ENCODE data around the gene MSGN1.

MSGN1 gene, protein sequence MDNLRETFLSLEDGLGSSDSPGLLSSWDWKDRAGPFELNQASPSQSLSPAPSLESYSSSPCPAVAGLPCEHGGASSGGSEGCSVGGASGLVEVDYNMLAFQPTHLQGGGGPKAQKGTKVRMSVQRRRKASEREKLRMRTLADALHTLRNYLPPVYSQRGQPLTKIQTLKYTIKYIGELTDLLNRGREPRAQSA

GRCh38 chr2:17816396-17817245, at the start of gene MSGN1:
TSS of gene MSGN1 (plus strand) at chr2:17816460. CDS start at chr2:17816519, 59 bp downstream.
- DNase-seq (ENCODE audit: low read depth in 2 of 2) = no peak

DNA sequence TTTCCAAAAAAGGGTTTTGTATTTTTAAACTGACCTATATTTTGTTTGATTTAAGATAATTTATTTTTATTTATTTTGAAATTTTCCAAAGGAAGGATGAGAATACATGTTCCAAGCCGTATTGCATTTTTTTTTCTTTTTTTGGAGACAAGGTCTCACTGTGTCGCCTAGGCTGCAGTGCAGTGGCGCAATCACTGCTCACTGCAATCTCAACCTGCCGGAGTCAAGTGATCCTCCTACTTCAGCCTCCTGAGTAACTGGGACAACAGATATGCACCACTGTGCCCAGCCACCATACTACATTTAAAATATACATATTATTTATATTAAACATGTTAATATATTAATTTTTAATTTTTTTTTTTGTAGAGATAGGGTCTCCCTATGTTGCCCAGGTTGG, 47.4 kb upstream of the MSGN1 start:
- no peak for DNase-seq (ENCODE audit: low read depth in 2 of 2)

GRCh38 chr2:17771956-17772355, 44.3 kb upstream of the MSGN1 start:
- no peak for DNase-seq (ENCODE audit: low read depth in 2 of 2)

GRCh38 chr2:17772532-17772931, 43.7 kb upstream of the MSGN1 start:
- no peak for DNase-seq (ENCODE audit: low read depth in 2 of 2)

- no peak for DNase-seq (ENCODE audit: low read depth in 2 of 2)
Measured at GRCh38 chr2:17780546-17780945, 35.7 kb upstream of the MSGN1 start.

DNA sequence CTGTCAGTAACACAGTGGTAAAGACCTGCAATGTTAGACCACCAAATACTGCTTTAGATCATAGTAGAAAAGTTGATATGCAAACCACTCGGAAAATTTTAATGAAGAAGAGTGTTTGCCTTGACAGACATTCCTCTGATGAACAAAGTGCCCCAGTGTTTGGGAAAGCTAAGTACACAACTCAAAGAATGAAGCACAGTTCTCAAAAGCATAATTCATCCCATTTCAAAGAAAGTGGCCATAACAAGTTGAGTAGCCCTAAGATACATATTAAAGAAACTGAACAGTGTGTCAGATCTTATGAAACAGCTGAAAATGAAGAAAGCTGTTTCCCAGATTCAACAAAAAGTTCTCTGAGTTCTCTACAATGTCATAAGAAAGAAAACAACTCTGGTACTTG, 34.8 kb upstream of the MSGN1 start:
- no peak for DNase-seq (ENCODE audit: low read depth in 2 of 2)

GRCh38 chr2:17786727-17787126, 29.5 kb upstream of the MSGN1 start:
- no peak for DNase-seq (ENCODE audit: low read depth in 2 of 2)

- no peak for DNase-seq (ENCODE audit: low read depth in 2 of 2)
Measured at GRCh38 chr2:17788773-17789172, 27.5 kb upstream of the MSGN1 start.

GRCh38 chr2:17790536-17790935, 25.7 kb upstream of the MSGN1 start:
- DNase-seq (ENCODE audit: low read depth in 2 of 2) = no peak

- DNase-seq (ENCODE audit: low read depth in 2 of 2) = no peak
Measured at GRCh38 chr2:17791121-17791816, 25.0 kb upstream of the MSGN1 start.

DNA sequence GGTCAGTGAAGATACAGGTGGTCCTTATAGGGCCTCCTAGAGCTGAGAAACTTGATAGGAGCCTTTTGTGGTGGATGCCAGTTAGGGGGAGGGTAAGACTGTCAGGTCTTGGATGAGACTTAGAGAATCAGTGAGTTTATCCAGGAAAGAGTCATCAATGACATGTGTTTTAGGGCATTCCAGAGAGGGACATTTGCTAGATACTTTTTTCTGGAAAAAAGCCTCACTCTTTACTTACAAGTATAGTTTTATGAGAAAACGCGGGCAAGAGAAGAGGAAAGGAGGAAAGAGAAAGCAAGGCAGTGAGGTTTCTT, 24.5 kb upstream of the MSGN1 start:
- DNase-seq (ENCODE audit: low read depth in 2 of 2) = no peak

DNA sequence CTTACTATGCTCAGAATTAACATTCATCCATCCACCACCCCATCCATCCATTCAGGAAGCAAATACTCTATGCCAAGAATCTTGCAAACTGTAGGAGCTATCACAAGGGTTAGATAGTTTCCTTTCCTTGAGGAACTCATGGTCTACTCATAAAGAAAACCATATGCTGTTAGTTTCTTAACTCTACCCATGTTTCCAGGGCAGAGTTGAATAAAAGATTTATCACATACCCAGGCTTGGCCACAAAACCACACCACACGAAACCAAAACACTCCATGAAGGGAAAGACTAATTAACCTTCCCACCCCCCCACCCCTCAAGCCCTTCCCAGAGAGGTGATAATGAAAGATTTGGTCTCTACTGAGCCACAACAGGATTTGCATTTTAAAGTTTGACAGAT, 23.7 kb upstream of the MSGN1 start:
- no peak for DNase-seq (ENCODE audit: low read depth in 2 of 2)

GRCh38 chr2:17793296-17793695, 23.0 kb upstream of the MSGN1 start:
- DNase-seq (ENCODE audit: low read depth in 2 of 2) = no peak

DNA sequence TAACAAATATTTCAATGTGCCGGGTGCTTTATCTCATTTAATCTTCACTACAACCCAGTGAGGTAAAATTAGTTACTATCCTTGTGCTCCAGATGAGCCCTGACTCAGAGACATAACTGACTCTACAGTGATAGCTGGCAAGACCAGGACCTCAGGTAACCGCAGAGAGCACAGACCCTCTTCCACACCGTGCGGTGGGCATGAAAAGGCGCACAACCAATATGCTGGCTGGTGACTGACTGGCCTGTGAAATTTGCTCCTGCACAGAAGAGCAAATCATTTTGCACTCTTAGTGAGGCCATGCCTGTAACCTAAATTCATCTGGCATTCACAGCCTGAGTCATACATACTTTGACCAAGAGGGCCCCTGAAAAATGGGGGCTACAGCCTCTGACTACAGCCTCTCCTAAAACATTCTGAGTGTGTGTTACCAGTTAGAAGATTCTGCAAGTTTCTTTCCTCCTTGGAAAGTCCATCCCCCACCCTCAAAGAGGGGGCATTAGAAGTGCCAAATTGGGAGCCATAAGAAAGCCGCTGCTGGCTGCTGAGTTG, 22.4 kb upstream of the MSGN1 start:
- DNase-seq (ENCODE audit: low read depth in 2 of 2) = no peak

DNA sequence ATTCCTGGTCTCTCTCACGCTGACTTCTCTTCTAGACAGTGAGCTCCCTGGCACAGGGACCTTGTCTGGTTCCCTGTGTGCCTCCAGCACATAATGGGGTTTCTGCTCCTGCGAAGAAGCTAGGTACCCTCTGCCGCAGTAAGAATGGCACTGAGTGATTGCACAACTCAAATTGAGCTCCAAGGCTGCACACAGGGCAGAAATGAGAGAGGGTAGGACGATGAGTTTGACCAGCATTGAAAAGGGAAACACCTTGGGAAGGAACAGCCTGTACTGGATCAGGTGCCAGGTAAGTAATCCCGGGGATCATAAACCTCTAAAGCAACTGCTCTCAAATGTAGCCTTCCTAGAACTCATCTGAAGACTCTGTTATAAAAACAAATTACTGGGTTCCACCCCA, 21.0 kb upstream of the MSGN1 start:
- no peak for DNase-seq (ENCODE audit: low read depth in 2 of 2)

DNA sequence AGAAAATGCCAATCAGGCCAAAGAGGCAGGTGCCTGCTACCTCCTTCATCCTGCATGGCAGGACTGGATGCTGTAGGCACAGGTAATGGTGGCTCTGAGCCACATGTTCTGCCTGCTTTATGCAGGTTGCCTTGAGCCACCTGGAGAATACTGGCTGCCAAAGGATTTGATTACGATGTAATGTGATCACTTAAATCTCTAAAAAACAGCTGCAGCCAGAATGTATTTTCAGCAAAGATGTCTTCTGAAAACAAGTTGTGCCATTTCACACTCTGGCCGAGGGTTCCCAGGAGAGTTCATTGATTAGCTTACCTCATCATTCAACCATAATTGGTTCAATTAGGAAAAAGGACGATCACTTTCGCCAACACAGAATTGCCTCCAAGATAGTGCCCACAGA, 17.9 kb upstream of the MSGN1 start:
- no peak for DNase-seq (ENCODE audit: low read depth in 2 of 2)

DNA sequence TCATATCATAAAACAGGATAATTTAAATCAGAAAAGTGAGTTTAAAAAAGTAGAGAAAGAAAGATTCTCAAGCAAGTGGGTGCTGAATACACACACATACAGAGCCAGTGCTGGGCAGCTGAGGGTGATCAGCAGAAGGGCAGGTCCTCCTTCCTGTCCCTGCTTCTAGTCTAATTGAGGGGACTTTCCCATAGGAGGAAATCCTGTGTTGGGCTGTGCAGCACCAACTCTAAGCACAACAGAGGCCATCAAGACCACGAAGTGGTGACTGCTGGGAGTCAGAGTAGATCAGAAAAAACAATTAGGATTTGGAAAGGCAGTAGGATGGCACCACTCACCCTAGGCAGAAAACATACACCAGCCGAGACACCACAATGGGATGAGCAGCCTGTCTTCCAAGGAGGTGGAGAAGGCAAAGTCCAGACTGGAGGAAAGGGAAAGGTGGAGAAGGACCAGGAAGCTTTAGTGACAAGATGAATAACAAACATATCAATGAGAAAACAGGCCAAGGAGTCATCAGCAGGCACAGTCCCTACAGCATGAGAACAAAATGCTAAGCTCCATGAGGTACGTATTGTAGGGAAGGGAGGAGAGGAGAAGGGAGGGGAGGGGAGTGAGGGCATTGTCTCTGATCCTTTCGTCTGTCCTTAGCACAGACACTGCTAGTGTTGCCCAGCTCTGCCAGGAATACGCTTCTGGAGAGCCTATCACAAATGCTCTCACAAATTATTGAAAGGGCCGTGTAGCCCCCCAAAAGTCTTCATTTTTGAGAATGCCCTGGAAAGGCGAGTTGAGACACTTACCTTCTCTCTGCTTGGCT, 16.7 kb upstream of the MSGN1 start:
- DNase-seq (ENCODE audit: low read depth in 2 of 2) = no peak

DNA sequence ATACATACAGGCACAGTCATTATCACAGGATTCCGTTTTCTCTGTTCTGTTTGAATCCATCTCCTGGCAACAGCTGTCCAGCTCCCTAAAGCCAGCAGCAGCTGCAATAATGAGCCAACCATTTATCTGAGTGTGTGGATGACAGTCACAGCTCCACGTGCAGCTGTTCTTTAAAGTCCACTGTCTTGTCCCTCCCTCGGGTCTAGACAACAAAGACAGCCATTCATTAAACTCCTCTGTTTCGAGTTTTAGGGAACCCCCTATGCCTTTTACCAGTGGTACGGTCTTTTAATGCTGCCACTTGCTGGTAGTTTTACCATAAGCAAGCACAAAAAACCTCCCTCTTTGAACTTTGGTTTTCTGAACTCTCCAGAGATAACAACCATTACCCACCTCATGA, 16.0 kb upstream of the MSGN1 start:
- no peak for DNase-seq (ENCODE audit: low read depth in 2 of 2)

GRCh38 chr2:17800693-17801458, 15.4 kb upstream of the MSGN1 start:
- DNase-seq (ENCODE audit: low read depth in 2 of 2) = no peak

- DNase-seq (ENCODE audit: low read depth in 2 of 2) = no peak
Measured at GRCh38 chr2:17803497-17803896, 12.8 kb upstream of the MSGN1 start.

- no peak for DNase-seq (ENCODE audit: low read depth in 2 of 2)
Measured at GRCh38 chr2:17804358-17804757, 11.9 kb upstream of the MSGN1 start.

Measured in stimulated activated CD4-positive, alpha-beta T cell treated with anti-CD3 and anti-CD28 coated beads, Interleukin-12 subunit alpha, Interleukin-12 subunit beta, amount 100 ng/mL, for 24 hours (primary cell).